Heart right ventricle (tissue), 16 donors: Measurements from ENCODE around the gene C14orf132. TPM values are rescaled to one million over a fixed set of nuclear protein-coding genes. Genes with fewer than 3 reads are reported as not detected.

Experiments used
- ATAC-seq, 8 donors: fragments of 200-7000 bp; cut with Tn5 transposase; one replicate each; pipeline ENCODE4 v1.9.1; 2020; ENCODE audit warnings: mild to moderate bottlenecking in 8 of 8, moderate library complexity in 8 of 8, moderate number of reproducible peaks in 1 of 8
- DNase-seq, 2 donors: peaks; one replicate each; pipeline ENCODE4 v3.0.0-alpha.2; 2020
- H3K27ac ChIP-seq, 10 donors: fragments of 200-600 bp; sonication (generic) in 2 of 10; one replicate each; pipeline versions ENCODE4 v1.5.0 to v1.8.0; 2020 to 2022; ENCODE audit warnings: mild to moderate bottlenecking in 3 of 10
- H3K27me3 ChIP-seq, 7 donors: fragments of 200-600 bp; one replicate each; pipeline ENCODE4 v1.8.0; 2021 to 2022; ENCODE audit warnings: mild to moderate bottlenecking in 2 of 7
- H3K36me3 ChIP-seq, 9 donors: fragments of 200-600 bp; sonication (generic) in 1 of 9; one replicate each; pipeline versions ENCODE4 v1.5.0 to v1.8.0; 2020 to 2022; ENCODE audit warnings: mild to moderate bottlenecking in 2 of 9
- H3K4me1 ChIP-seq, 9 donors: fragments of 200-600 bp; sonication (generic) in 1 of 9; one replicate each; pipeline versions ENCODE4 v1.5.0 to v1.8.0; 2020 to 2022; ENCODE audit warnings: mild to moderate bottlenecking in 4 of 9
- H3K4me3 ChIP-seq, 10 donors: fragments of 200-600 bp; sonication (generic) in 2 of 10; one replicate each; pipeline versions ENCODE4 v1.5.0 to v1.8.0; 2020 to 2022; ENCODE audit warnings: mild to moderate bottlenecking in 7 of 10, moderate library complexity in 2 of 10
- H3K9me3 ChIP-seq, 11 donors: fragments of 200-600 bp in 10 of 11; sonication (generic) in 2 of 11; one replicate each; pipeline versions ENCODE4 v1.5.0 to v1.8.0; 2013 to 2022; ENCODE audit warnings: mild to moderate bottlenecking in 2 of 11, control low read depth in 1 of 11, moderate library complexity in 1 of 11
- WGBS, 2 donors: extraction: QIAGEN DNeasy Blood & Tissue Kit; methylation state at CpG; one replicate each; pipeline ENCODE4 v1.1.7; 2013; ENCODE audit warnings: inconsistent platforms in 1 of 2; 5-methylcytosine and 5-hydroxymethylcytosine counted together
- intact Hi-C, 10 donors: fragments of 100-400 bp; cut with DNase I; formaldehyde crosslinking; loops; one replicate each; pipeline versions ENCODE4 v1.11.1 to v1.14.2; 2022
- polyA plus RNA-seq, 2 donors: library from polyadenylated mRNA; stranded (reverse); fragments of 200-250 nt; gene quantifications; one replicate each; pipeline ENCODE4 v1.2.3, GENCODE V29; 2013
- total RNA-seq, 10 donors: library from RNA; stranded (reverse); fragmentation: NEBNext Ultra II Directional in 3 of 10; extraction: Animal tissue kit (Norgen Biotek cat#: 25700) in 3 of 10; gene quantifications; one replicate each; pipeline versions ENCODE4 v1.2.1 to v1.2.4, GENCODE V29; 2021 to 2023
- TF ChIP-seq, protein P1 (sequence below), 9 donors: fragments of 200-600 bp; sonication (generic) in 2 of 9; IDR thresholded peaks; one replicate each; pipeline versions ENCODE4 v1.5.0 to v1.8.0; 2021 to 2022; ENCODE audit warnings: antibody characterized with exemption in 9 of 9, mild to moderate bottlenecking in 5 of 9, moderate library complexity in 1 of 9
- donor health status: Arrhythmogenic right ventricular cardiomyopathy.
- donor health status: ischemic (EF 13 %, LVEDD 7.1; RV severe dilation, severe dysfunction).
- donor health status: healthy with polysubstance abuse.
- donor health status: DM: no; HTN: yes; CAD: no.
- donor health status: DM: no; HTN: no; CAD: no.
- donor health status: ischemic (EF 25% LVEDD 6.9; RV normal size, moderate dysfunction).
- donor health status: ischemic (EF 25% LVEDD 5.7; RV mildly dilated, moderate dysfunction).
- donor health status: healthy.
- donor health status: DM: yes; HTN: yes; CAD: no.
- donor health status: Ischemic cardiomyopathy.
- donor health status: ischemic (EF 35%, LVEDD 5.7; RV mildly dilated, moderate dysfunction).
- donor health status: nonischemic (EF 11% LVEDD 7.7; RV severe dilation, severe dysfunction).
- donor health status: DM: yes; HTN: yes; CAD: no.
- donor health status: PGD.
- donor health status: ischemic (EF 29% LVEDD 5.4; RV normal size, mild dysfunction).
- donor health status: nonischemic (EF 23%, LVEDD 6.1; RV moderate dilation, normal function).

Gene C14orf132
- total and polyA plus RNA-seq, 12 donors = 0.80 to 16.2 (median 2.5) TPM

- WGBS, 2 donors = 77 to 84% methylated on average over 6 of the region's 6 CpGs
- ATAC-seq (no peak), DNase-seq (no peak)
- H3K4me3 ChIP-seq = no peak overlapping the region
- no peaks in the 10 kb centered on the region for H3K4me1 ChIP-seq
- no peak overlapping the region for H3K27ac ChIP-seq
- TF ChIP-seq, protein P1, sequence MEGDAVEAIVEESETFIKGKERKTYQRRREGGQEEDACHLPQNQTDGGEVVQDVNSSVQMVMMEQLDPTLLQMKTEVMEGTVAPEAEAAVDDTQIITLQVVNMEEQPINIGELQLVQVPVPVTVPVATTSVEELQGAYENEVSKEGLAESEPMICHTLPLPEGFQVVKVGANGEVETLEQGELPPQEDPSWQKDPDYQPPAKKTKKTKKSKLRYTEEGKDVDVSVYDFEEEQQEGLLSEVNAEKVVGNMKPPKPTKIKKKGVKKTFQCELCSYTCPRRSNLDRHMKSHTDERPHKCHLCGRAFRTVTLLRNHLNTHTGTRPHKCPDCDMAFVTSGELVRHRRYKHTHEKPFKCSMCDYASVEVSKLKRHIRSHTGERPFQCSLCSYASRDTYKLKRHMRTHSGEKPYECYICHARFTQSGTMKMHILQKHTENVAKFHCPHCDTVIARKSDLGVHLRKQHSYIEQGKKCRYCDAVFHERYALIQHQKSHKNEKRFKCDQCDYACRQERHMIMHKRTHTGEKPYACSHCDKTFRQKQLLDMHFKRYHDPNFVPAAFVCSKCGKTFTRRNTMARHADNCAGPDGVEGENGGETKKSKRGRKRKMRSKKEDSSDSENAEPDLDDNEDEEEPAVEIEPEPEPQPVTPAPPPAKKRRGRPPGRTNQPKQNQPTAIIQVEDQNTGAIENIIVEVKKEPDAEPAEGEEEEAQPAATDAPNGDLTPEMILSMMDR (IDR thresholded peaks at IDR 0.05) = no peak
- intact Hi-C loops = no loop called here
- H3K9me3 ChIP-seq = no peaks in the 10 kb centered on the region
- H3K27me3 ChIP-seq = peaks cover 0 to 14% (median 0%) of the 10 kb centered on the region in 7 donors
- no peaks in the 10 kb centered on the region for H3K36me3 ChIP-seq
Measured at GRCh38 chr14:96062506-96062905, 23.3 kb downstream of the C14orf132 start.

GRCh38 chr14:96064866-96065265 lies 25.7 kb downstream of the C14orf132 start:
- H3K4me3 ChIP-seq = no peak overlapping the region
- intact Hi-C loops = no loop called here
- ATAC-seq = no peak
- peaks cover 0 to 14% (median 0%) of the 10 kb centered on the region in 7 donors for H3K27me3 ChIP-seq
- no peaks in the 10 kb centered on the region for H3K36me3 ChIP-seq
- H3K9me3 ChIP-seq = no peaks in the 10 kb centered on the region
- WGBS, 2 donors = 75% methylated on average over 5 of the region's 5 CpGs
- H3K27ac ChIP-seq = no peak overlapping the region
- no peak for DNase-seq
- TF ChIP-seq, protein P1 (IDR thresholded peaks at IDR 0.05) = no peak
- no peaks in the 10 kb centered on the region for H3K4me1 ChIP-seq

DNA sequence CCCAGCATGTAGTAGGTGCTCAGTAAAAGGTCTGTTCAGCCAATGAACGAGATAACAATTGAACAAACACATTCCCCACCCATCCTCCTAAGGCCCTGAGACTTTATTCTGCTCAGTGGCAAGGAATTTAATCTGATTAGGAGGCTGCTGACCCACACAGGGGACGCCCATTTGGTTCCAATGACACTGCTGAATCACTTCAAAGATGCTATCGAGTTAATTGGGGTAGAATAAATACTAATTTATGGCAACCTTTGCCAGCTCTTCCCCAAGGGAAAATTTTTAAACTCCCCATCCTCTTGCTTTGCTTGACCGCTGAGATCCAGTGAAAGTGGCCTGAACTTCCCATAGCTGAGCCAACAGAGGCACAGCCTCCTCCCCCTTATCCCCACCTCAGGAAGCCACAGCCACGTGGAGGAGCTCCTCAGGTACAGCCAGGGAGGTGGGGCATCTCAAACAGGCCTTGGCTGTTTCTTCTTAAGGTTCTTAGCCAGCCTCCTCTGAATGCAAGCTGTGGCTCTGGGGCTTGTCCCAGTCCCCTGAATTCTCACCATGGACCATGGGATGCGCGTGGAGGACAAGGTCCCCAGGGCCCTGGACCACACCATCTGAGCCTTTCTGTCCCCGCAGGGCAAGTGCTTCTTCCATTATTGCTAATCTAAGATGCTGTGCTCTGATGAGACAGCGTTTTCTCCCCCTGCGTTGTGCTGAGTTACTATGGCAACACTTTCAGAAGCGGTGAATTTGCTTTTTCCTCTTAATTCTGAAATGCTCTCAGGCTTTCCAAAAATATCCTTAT lies 26.7 kb downstream of the C14orf132 start:
- ATAC-seq (no peak), DNase-seq (no peak)
- H3K4me1 ChIP-seq = no peaks in the 10 kb centered on the region
- WGBS, 2 donors = 55 to 64% methylated on average over 11 of the region's 11 CpGs
- no peaks in the 10 kb centered on the region for H3K36me3 ChIP-seq
- H3K27ac ChIP-seq = no peak overlapping the region
- H3K9me3 ChIP-seq = no peaks in the 10 kb centered on the region
- H3K4me3 ChIP-seq = no peak overlapping the region
- intact Hi-C loops = no loop called here
- TF ChIP-seq, protein P1 (IDR thresholded peaks at IDR 0.05) = no peak
- peaks cover 0 to 12% (median 0%) of the 10 kb centered on the region in 7 donors for H3K27me3 ChIP-seq

DNA sequence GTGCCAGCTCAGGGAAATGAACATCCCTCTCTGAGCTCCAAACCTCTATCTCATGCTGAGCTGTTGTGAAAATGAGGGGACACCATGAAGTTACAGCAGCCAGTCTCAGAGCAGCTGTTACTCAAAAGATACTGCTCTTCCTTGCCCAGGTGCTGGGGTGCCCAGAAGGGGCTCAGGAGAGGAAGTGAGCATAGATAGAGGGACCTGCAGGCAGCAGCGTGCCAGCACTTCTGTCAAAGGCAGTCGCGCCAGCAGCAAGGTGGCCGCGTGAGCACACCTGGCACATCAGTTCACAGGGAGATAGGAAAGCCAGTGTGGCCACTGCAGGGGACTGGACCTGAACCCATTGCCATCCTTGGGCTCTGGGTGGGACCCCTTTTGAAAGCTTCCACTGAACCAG lies 27.8 kb downstream of the C14orf132 start:
- 92 to 94% methylated on average over 5 of the region's 5 CpGs for WGBS, 2 donors
- H3K27ac ChIP-seq = no peak overlapping the region

More for the DNA sequence above, 27.8 kb downstream of the C14orf132 start:
- no peak overlapping the region for H3K4me3 ChIP-seq
- intact Hi-C loops = no loop called here
- DNase-seq = no peak
- peaks cover 0 to 5% (median 0%) of the 10 kb centered on the region in 7 donors for H3K27me3 ChIP-seq
- no peak for ATAC-seq
- H3K9me3 ChIP-seq = no peaks in the 10 kb centered on the region
- no peaks in the 10 kb centered on the region for H3K36me3 ChIP-seq
- H3K4me1 ChIP-seq = no peaks in the 10 kb centered on the region
- TF ChIP-seq, protein P1 (IDR thresholded peaks at IDR 0.05) = no peak
